ENCODE results near the gene RPL28. TPM values are rescaled to one million over a fixed set of nuclear protein-coding genes. Genes with fewer than 3 reads are reported as not detected.

The RPL28 gene
- total and polyA plus RNA-seq, 2 donors (not counting 3 experiments of a cell fraction or from before 2014, with no cell fraction given) = 1,872 to 3,435 TPM

GRCh38 chr19:55398200-55398925 lies 12.6 kb downstream of the RPL28 start:
- Histone ChIP-seq H3K4me1 (ENCODE audit: control insufficient read depth, extremely low read depth, insufficient read depth, low read length) (no peaks in the 10 kb centered on the region), H3K4me2 (ENCODE audit: insufficient read depth, low read length) (no peak overlapping the region), H3K9me1 (replicated peaks; ENCODE audit: control insufficient read depth, extremely low read depth, insufficient read depth, low read length) (no peaks in the 10 kb centered on the region), H3K9ac (replicated peaks; ENCODE audit: extremely low read depth, insufficient read depth, low read length) (no peak overlapping the region), H3K9me3 (replicated peaks; ENCODE audit: control insufficient read depth, insufficient read depth, low read length) (no peaks in the 10 kb centered on the region), H3K79me2 (ENCODE audit: control insufficient read depth, insufficient read depth, low read length) (peaks cover 18% of the 10 kb centered on the region), H4K20me1 (replicated peaks; ENCODE audit: control insufficient read depth, extremely low read depth, insufficient read depth, low read length) (no peaks in the 10 kb centered on the region), H3K4me3 (replicated peaks in 1 of 3; ENCODE audit: insufficient read depth in 1 of 3, low read depth in 1 of 3, low read length in 3 of 3) (no peak overlapping the region), H3K27ac (ENCODE audit: insufficient read depth, low read depth, low read length) (no peak overlapping the region), H3K36me3 (ENCODE audit: control insufficient read depth in 2 of 2, extremely low read depth in 1 of 2, insufficient read depth in 2 of 2, low read length in 2 of 2) (peaks cover 17 to 18% of the 10 kb centered on the region in 2 experiments), H3K27me3 (ENCODE audit: control insufficient read depth in 2 of 2, insufficient read depth in 2 of 2, low read length in 2 of 2) (no peaks in the 10 kb centered on the region), H2AFZ (ENCODE audit: low read depth, low read length) (no peak overlapping the region)
- ChIA-PET POLR2A (no interaction called here), CTCF (interaction anchor here (1.1 to 1.2 kb wide), 2 partner anchors 9 to 106 kb away, joined by 3 read pairs; partner anchors contain the start of gene UBE2S)
- DNase-seq (ENCODE audit: low read depth, low spot score) (no peak), FAIRE-seq (no peak)
- no TSS peak for BruUV-seq (replicated peaks)
- no peak for TF ChIP-seq GATA2 (IDR thresholded peaks at IDR 0.05; ENCODE audit: insufficient read depth, insufficient read length, low read depth, low read length)
- no peak for TF ChIP-seq MYC (IDR thresholded peaks at IDR 0.05; ENCODE audit: low read depth, low read length)
- TF ChIP-seq JUN (IDR thresholded peaks at IDR 0.05; ENCODE audit: borderline replicate concordance, insufficient read depth, insufficient read length, low read depth) = no peak
- no peak for TF ChIP-seq EZH2 (IDR thresholded peaks at IDR 0.05; ENCODE audit: borderline replicate concordance, low read depth, low read length, severe bottlenecking)
- TF ChIP-seq POLR2A (IDR thresholded peaks at IDR 0.05; ENCODE audit: low read depth, low read length) = no peak
- dilution Hi-C loops (cut with MboI; ENCODE audit: extremely low pct_ligation_motif_present, low sequenced_read_pairs) = no loop called here
- intact Hi-C loops (cut with micrococcal nuclease) = no loop called here

- no peak overlapping the region for H3K27ac ChIP-seq (ENCODE audit: insufficient read depth, low read depth, low read length)
- BruUV-seq (replicated peaks) = no TSS peak
- H3K4me2 ChIP-seq (ENCODE audit: insufficient read depth, low read length) = no peak overlapping the region
- H3K4me1 ChIP-seq (ENCODE audit: control insufficient read depth, extremely low read depth, insufficient read depth, low read length) = no peaks in the 10 kb centered on the region
- FAIRE-seq (no peak), DNase-seq (ENCODE audit: low read depth, low spot score) (no peak)
- no peaks in the 10 kb centered on the region for H3K9me1 ChIP-seq (replicated peaks; ENCODE audit: control insufficient read depth, extremely low read depth, insufficient read depth, low read length)
- peaks cover 33% of the 10 kb centered on the region for H3K79me2 ChIP-seq (ENCODE audit: control insufficient read depth, insufficient read depth, low read length)
- intact Hi-C loops (cut with micrococcal nuclease) (no loop called here), dilution Hi-C loops (cut with MboI; ENCODE audit: extremely low pct_ligation_motif_present, low sequenced_read_pairs) (no loop called here)
- no peaks in the 10 kb centered on the region for H4K20me1 ChIP-seq (replicated peaks; ENCODE audit: control insufficient read depth, extremely low read depth, insufficient read depth, low read length)
- TF ChIP-seq MYC (IDR thresholded peaks at IDR 0.05; ENCODE audit: low read depth, low read length) = no peak
- TF ChIP-seq EZH2 (IDR thresholded peaks at IDR 0.05; ENCODE audit: borderline replicate concordance, low read depth, low read length, severe bottlenecking) = no peak
- no peak for TF ChIP-seq CTCF (IDR thresholded peaks at IDR 0.05; ENCODE audit: extremely low read depth in 1 of 2, insufficient read depth in 1 of 2, low read depth in 1 of 2, low read length in 2 of 2)
- TF ChIP-seq POLR2A (IDR thresholded peaks at IDR 0.05; ENCODE audit: low read depth, low read length) = peak; percentile 7
- TF ChIP-seq POLR2AphosphoS5 (IDR thresholded peaks at IDR 0.05; ENCODE audit: insufficient read depth, low read depth, low read length) = no peak
- no peaks in the 10 kb centered on the region for H3K9me3 ChIP-seq (replicated peaks; ENCODE audit: control insufficient read depth, insufficient read depth, low read length)
- POLR2A ChIA-PET = no interaction called here
- no peak overlapping the region for H3K9ac ChIP-seq (replicated peaks; ENCODE audit: extremely low read depth, insufficient read depth, low read length)
- CTCF ChIA-PET = interaction anchor here (1.2 kb wide), 1 partner anchor 99 kb away, joined by 3 read pairs; no protein-coding TSS in a partner anchor
- H3K27me3 ChIP-seq (ENCODE audit: control insufficient read depth in 2 of 2, insufficient read depth in 2 of 2, low read length in 2 of 2) = no peaks in the 10 kb centered on the region
- H2AFZ ChIP-seq (ENCODE audit: low read depth, low read length) = no peak overlapping the region
- H3K36me3 ChIP-seq (ENCODE audit: control insufficient read depth in 2 of 2, extremely low read depth in 1 of 2, insufficient read depth in 2 of 2, low read length in 2 of 2) = peaks cover 17 to 23% of the 10 kb centered on the region in 2 experiments
- no peak overlapping the region for H3K4me3 ChIP-seq (replicated peaks in 1 of 3; ENCODE audit: insufficient read depth in 1 of 3, low read depth in 1 of 3, low read length in 3 of 3)
These were observed 14.8 kb downstream of the RPL28 start for GRCh38 chr19:55400281-55401087.
